ENCODE measurements around the gene FRK. TPM values are rescaled to one million over a fixed set of nuclear protein-coding genes. Genes with fewer than 3 reads are reported as not detected.

FRK gene
- polyA plus RNA-seq, 3 donors = not detected

DNA sequence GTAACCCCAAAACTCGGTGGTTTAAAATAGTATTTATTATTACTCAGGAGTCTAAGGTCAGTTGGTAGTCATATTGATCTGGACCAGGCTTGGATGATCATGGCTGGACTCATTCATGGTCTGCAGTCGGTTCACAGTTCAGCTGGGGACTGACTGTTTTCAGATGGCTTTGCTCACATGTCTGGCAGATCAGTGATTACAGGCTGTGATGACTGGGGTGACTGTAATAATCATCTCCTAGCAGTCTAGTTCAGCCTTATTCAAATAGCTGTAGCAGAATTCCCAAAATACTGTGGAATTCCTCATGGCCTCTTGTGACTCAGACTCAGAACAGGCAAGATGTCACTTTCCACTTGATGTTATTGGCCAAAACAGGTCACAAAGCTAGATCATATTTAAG, 23.6 kb upstream of the FRK start:
- peaks cover 0 to 3% (median 0%) of the 10 kb centered on the region in 7 donors for H3K9me3 Mint-ChIP-seq
- Histone ChIP-seq H3K79me2 (ENCODE audit: insufficient read depth, low read length) (no peaks in the 10 kb centered on the region), H3K4me1 (ENCODE audit: control insufficient read depth in 1 of 2, insufficient read depth in 2 of 2, low read length in 2 of 2) (no peaks in the 10 kb centered on the region), H3K4me2 (replicated peaks; ENCODE audit: extremely low read depth, low read length, poor library complexity, severe bottlenecking) (no peak overlapping the region), H4K20me1 (ENCODE audit: insufficient read depth, low read length) (no peaks in the 10 kb centered on the region), H3K27me3 (ENCODE audit: control insufficient read depth in 2 of 2, insufficient read depth in 2 of 2, low read length in 2 of 2) (no peaks in the 10 kb centered on the region), H3K4me3 (replicated peaks in 1 of 3; ENCODE audit: low read depth in 2 of 3, low read length in 3 of 3) (no peak overlapping the region), H3K36me3 (replicated peaks in 1 of 2; ENCODE audit: control insufficient read depth in 1 of 2, insufficient read depth in 2 of 2, low read length in 2 of 2) (no peaks in the 10 kb centered on the region), H2AFZ (ENCODE audit: insufficient read depth, low read depth, low read length, poor library complexity, severe bottlenecking) (no peak overlapping the region), H3K9ac (ENCODE audit: insufficient read depth, low read length, poor library complexity, severe bottlenecking) (no peak overlapping the region), H3K9me3 (replicated peaks in 1 of 2; ENCODE audit: control insufficient read depth in 1 of 2, insufficient read depth in 1 of 2, low read length in 2 of 2) (no peaks in the 10 kb centered on the region), H3K27ac (ENCODE audit: low read depth in 1 of 2, low read length in 2 of 2) (no peak overlapping the region)
- H3K4me1 Mint-ChIP-seq = no peaks in the 10 kb centered on the region
- intact Hi-C loops (cut with micrococcal nuclease) = no loop called here
- H3K27me3 Mint-ChIP-seq (ENCODE audit: low read depth in 3 of 3) = peaks cover 3 to 7% (median 6%) of the 10 kb centered on the region in 3 donors
- 88% methylated on average over 1 of the region's 2 CpGs for WGBS (ENCODE audit: insufficient coverage)
- no peak overlapping the region for H3K27ac Mint-ChIP-seq
- TF ChIP-seq, protein P1, sequence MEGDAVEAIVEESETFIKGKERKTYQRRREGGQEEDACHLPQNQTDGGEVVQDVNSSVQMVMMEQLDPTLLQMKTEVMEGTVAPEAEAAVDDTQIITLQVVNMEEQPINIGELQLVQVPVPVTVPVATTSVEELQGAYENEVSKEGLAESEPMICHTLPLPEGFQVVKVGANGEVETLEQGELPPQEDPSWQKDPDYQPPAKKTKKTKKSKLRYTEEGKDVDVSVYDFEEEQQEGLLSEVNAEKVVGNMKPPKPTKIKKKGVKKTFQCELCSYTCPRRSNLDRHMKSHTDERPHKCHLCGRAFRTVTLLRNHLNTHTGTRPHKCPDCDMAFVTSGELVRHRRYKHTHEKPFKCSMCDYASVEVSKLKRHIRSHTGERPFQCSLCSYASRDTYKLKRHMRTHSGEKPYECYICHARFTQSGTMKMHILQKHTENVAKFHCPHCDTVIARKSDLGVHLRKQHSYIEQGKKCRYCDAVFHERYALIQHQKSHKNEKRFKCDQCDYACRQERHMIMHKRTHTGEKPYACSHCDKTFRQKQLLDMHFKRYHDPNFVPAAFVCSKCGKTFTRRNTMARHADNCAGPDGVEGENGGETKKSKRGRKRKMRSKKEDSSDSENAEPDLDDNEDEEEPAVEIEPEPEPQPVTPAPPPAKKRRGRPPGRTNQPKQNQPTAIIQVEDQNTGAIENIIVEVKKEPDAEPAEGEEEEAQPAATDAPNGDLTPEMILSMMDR (IDR thresholded peaks at IDR 0.05) = no peak
- no peaks in the 10 kb centered on the region for H3K36me3 Mint-ChIP-seq
- no peak for DNase-seq
- no peak overlapping the region for H3K4me3 Mint-ChIP-seq

DNA sequence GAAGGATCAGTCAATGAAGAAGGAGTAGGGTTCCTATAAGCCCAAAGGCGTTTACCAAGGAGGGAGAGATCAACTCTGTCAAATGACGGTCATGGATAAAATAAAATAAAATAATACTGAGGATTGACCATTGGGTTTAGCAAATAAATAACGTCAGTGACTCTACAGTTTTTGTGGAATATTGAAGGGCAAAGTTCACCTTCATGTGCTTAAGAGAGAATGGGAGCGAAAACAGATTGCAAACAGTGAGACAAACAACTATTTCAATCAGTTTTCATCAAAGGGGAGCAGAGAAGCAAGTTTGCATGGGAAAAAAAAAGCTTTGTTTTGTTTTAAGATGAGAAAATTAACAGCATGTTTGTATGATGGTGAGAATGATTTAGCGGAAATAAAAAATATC, 22.4 kb upstream of the FRK start:
- H3K27ac Mint-ChIP-seq = no peak overlapping the region
- H3K36me3 Mint-ChIP-seq = no peaks in the 10 kb centered on the region
- DNase-seq = no peak
- 100% methylated on average over 1 of the region's 5 CpGs for WGBS (ENCODE audit: insufficient coverage)
- no peaks in the 10 kb centered on the region for H4K20me1 ChIP-seq (ENCODE audit: insufficient read depth, low read length)
- no peaks in the 10 kb centered on the region for H3K36me3 ChIP-seq (replicated peaks in 1 of 2; ENCODE audit: control insufficient read depth in 1 of 2, insufficient read depth in 2 of 2, low read length in 2 of 2)
- H3K27ac ChIP-seq (ENCODE audit: low read depth in 1 of 2, low read length in 2 of 2) = no peak overlapping the region
- H3K4me3 ChIP-seq (replicated peaks in 1 of 3; ENCODE audit: low read depth in 2 of 3, low read length in 3 of 3) = no peak overlapping the region
- peaks cover 3 to 7% (median 6%) of the 10 kb centered on the region in 3 donors for H3K27me3 Mint-ChIP-seq (ENCODE audit: low read depth in 3 of 3)
- H3K9me3 ChIP-seq (replicated peaks in 1 of 2; ENCODE audit: control insufficient read depth in 1 of 2, insufficient read depth in 1 of 2, low read length in 2 of 2) = no peaks in the 10 kb centered on the region
- H3K4me1 Mint-ChIP-seq = no peaks in the 10 kb centered on the region
- no peak overlapping the region for H3K9ac ChIP-seq (ENCODE audit: insufficient read depth, low read length, poor library complexity, severe bottlenecking)
- no peak overlapping the region for H3K4me2 ChIP-seq (replicated peaks; ENCODE audit: extremely low read depth, low read length, poor library complexity, severe bottlenecking)
- peaks cover 0 to 3% (median 0%) of the 10 kb centered on the region in 7 donors for H3K9me3 Mint-ChIP-seq
- intact Hi-C loops (cut with micrococcal nuclease) = no loop called here
- no peak overlapping the region for H2AFZ ChIP-seq (ENCODE audit: insufficient read depth, low read depth, low read length, poor library complexity, severe bottlenecking)
- H3K4me3 Mint-ChIP-seq = no peak overlapping the region
- TF ChIP-seq, protein P1 (IDR thresholded peaks at IDR 0.05) = no peak
- no peaks in the 10 kb centered on the region for H3K79me2 ChIP-seq (ENCODE audit: insufficient read depth, low read length)
- no peaks in the 10 kb centered on the region for H3K4me1 ChIP-seq (ENCODE audit: control insufficient read depth in 1 of 2, insufficient read depth in 2 of 2, low read length in 2 of 2)
- no peaks in the 10 kb centered on the region for H3K27me3 ChIP-seq (ENCODE audit: control insufficient read depth in 2 of 2, insufficient read depth in 2 of 2, low read length in 2 of 2)
